ENCODE measurements around the gene CD151.

The CD151 gene

GRCh38 chr11:823441-824291, 9.1 kb upstream of the CD151 start:
- DNase-seq (ENCODE audit: insufficient read length, low spot score) (no peak), FAIRE-seq (no peak)
- no peak for TF ChIP-seq CTCF (IDR thresholded peaks at IDR 0.05; ENCODE audit: insufficient read depth, missing control alignments)

- no peak for TF ChIP-seq CTCF (IDR thresholded peaks at IDR 0.05; ENCODE audit: insufficient read depth, missing control alignments)
- DNase-seq (ENCODE audit: insufficient read length, low spot score) (no peak), FAIRE-seq (no peak)
Measured at GRCh38 chr11:824292-824880, 8.4 kb upstream of the CD151 start.

- no peak for TF ChIP-seq CTCF (IDR thresholded peaks at IDR 0.05; ENCODE audit: insufficient read depth, missing control alignments)
- FAIRE-seq (no peak), DNase-seq (ENCODE audit: insufficient read length, low spot score) (no peak)
Measured at GRCh38 chr11:824942-825341, 7.8 kb upstream of the CD151 start.

GRCh38 chr11:825366-826226, 7.2 kb upstream of the CD151 start:
- DNase-seq (ENCODE audit: insufficient read length, low spot score): no peak

GRCh38 chr11:826227-826621, 6.5 kb upstream of the CD151 start:
- TF ChIP-seq CTCF (IDR thresholded peaks at IDR 0.05; ENCODE audit: insufficient read depth, missing control alignments): no peak
- DNase-seq (ENCODE audit: insufficient read length, low spot score) (no peak), FAIRE-seq (no peak)

More at GRCh38 chr11:825366-826226, 7.2 kb upstream of the CD151 start:
- FAIRE-seq: no peak
- TF ChIP-seq CTCF (IDR thresholded peaks at IDR 0.05; ENCODE audit: insufficient read depth, missing control alignments): no peak

GRCh38 chr11:826836-827145, 6.0 kb upstream of the CD151 start:
- DNase-seq (ENCODE audit: insufficient read length, low spot score) (no peak), FAIRE-seq (no peak)
- TF ChIP-seq CTCF (IDR thresholded peaks at IDR 0.05; ENCODE audit: insufficient read depth, missing control alignments): no peak
